ENCODE measurements around the gene CHST14. TPM values are rescaled to one million over a fixed set of nuclear protein-coding genes. Genes with fewer than 3 reads are reported as not detected.

CHST14 gene
- total RNA-seq, 1 experiment from 2014 or later: 14.3 TPM

DNA sequence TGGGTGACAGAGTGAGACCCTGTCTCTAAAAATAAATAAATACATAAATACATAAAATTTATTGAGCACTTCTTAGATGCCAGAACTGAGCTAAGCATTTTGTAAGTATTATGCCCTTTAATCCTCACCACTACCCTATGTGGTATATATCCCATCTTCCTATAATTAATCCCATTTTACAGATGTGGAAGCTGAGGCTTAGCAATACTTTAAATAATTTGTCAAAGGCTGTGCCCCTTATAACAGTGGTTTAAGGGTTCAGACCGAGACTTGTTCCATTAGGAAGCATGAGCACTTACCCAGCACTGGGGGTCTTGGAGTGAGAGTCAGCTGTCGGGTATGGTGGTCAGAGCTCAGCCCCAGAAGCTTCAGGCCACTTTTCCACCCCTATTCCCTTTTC is 7.5 kb upstream of the CHST14 start:
- Histone ChIP-seq H3K4me1 (ENCODE audit: insufficient read depth, low read length, poor library complexity, severe bottlenecking) (no peaks in the 10 kb centered on the region), H3K36me3 (ENCODE audit: insufficient read depth, low read length, poor library complexity, severe bottlenecking) (peaks cover 35% of the 10 kb centered on the region), H3K4me3 (ENCODE audit: low read depth, low read length, poor library complexity, severe bottlenecking) (no peak overlapping the region), H3K9me3 (ENCODE audit: low read depth, low read length, poor library complexity, severe bottlenecking) (no peaks in the 10 kb centered on the region), H3K27me3 (replicated peaks; ENCODE audit: insufficient read depth, low read depth, low read length, poor library complexity) (no peaks in the 10 kb centered on the region), H3K27ac (ENCODE audit: low read depth, low read length, poor library complexity, severe bottlenecking) (no peak overlapping the region)
- intact Hi-C loops (cut with micrococcal nuclease; ENCODE audit: unreplicated experiment): no loop called here
- DNase-seq (ENCODE audit: low spot score): no peak
- POLR2A ChIA-PET (ENCODE audit: low non-redundant PET): no interaction called here
- no TSS peak for BruUV-seq (replicated peaks)
- TF ChIP-seq, protein P1, sequence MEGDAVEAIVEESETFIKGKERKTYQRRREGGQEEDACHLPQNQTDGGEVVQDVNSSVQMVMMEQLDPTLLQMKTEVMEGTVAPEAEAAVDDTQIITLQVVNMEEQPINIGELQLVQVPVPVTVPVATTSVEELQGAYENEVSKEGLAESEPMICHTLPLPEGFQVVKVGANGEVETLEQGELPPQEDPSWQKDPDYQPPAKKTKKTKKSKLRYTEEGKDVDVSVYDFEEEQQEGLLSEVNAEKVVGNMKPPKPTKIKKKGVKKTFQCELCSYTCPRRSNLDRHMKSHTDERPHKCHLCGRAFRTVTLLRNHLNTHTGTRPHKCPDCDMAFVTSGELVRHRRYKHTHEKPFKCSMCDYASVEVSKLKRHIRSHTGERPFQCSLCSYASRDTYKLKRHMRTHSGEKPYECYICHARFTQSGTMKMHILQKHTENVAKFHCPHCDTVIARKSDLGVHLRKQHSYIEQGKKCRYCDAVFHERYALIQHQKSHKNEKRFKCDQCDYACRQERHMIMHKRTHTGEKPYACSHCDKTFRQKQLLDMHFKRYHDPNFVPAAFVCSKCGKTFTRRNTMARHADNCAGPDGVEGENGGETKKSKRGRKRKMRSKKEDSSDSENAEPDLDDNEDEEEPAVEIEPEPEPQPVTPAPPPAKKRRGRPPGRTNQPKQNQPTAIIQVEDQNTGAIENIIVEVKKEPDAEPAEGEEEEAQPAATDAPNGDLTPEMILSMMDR (conservative IDR thresholded peaks at IDR 0.05; ENCODE audit: low read depth, low read length): no peak
- no peak for TF ChIP-seq EZH2 (IDR thresholded peaks at IDR 0.05; ENCODE audit: borderline replicate concordance, low read depth, low read length, poor library complexity, severe bottlenecking)
- CTCF ChIA-PET: no interaction called here

DNA sequence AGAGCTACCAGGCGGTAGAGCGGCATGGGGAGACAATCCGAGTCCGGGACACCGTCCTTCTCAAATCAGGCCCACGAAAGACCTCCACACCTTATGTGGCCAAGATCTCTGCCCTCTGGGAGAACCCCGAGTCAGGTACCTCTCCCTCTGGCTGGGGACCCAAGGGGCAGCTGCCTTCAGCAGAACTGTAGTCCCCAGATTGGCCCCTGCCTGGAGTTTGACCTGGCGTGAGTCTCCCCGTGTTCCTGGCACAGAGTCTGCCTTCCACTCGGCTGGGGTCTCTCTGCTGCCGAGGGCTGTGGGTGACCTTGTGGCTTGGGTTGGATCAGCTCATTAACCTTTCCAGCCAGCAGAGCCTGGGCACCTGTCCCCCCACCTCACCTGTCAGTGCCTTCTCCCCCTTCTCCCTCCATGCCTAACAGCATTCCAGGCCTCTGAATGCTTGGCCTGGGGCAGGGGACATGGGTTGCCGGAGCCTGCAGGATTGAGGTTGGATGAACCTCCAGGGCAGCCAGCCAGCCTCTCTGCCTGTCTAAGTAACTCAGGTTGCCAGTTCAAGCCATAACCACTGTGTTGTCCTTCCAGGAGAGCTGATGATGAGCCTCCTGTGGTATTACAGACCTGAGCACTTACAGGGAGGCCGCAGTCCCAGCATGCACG is 6.8 kb upstream of the CHST14 start:
- Histone ChIP-seq H3K4me1 (ENCODE audit: insufficient read depth, low read length, poor library complexity, severe bottlenecking) (no peaks in the 10 kb centered on the region), H3K9me3 (ENCODE audit: low read depth, low read length, poor library complexity, severe bottlenecking) (no peaks in the 10 kb centered on the region), H3K36me3 (ENCODE audit: insufficient read depth, low read length, poor library complexity, severe bottlenecking) (peaks cover 32% of the 10 kb centered on the region), H3K27ac (ENCODE audit: low read depth, low read length, poor library complexity, severe bottlenecking) (no peak overlapping the region), H3K4me3 (ENCODE audit: low read depth, low read length, poor library complexity, severe bottlenecking) (no peak overlapping the region), H3K27me3 (replicated peaks; ENCODE audit: insufficient read depth, low read depth, low read length, poor library complexity) (no peaks in the 10 kb centered on the region)
- no TSS peak for BruUV-seq (replicated peaks)
- CTCF ChIA-PET: no interaction called here
- DNase-seq (ENCODE audit: low spot score): no peak
- intact Hi-C loops (cut with micrococcal nuclease; ENCODE audit: unreplicated experiment): no loop called here
- no peak for TF ChIP-seq EZH2 (IDR thresholded peaks at IDR 0.05; ENCODE audit: borderline replicate concordance, low read depth, low read length, poor library complexity, severe bottlenecking)
- TF ChIP-seq, protein P1 (conservative IDR thresholded peaks at IDR 0.05; ENCODE audit: low read depth, low read length): no peak
- POLR2A ChIA-PET (ENCODE audit: low non-redundant PET): no interaction called here

DNA sequence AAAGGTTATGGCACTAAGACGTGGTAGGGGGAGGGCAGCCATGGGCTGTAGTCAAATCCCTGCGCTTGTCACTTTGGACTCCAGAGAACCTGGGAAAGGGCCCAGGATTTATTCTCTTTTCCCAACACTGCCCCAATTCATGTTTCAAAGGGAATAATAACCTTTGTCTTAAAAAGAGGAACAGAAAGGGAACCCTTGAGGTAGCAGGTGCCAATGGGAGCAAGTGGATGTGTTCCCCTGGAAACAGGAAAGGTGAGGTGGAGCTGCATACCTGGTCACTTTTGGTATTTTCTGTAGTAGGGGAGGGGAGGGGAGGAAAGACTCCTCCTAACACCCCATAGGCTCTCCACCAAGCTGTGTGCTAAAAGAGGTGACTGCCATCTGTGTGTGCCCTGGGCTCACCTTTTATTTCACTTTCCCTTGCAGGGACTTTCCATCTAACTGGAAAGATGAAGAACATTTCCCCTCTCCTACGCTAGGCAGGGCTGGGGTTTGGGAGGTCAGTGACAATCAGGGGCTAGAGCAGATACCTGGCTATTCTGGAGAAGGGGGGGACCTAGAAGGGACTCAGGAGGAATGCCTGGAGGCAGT is 6.1 kb upstream of the CHST14 start:
- ChIA-PET POLR2A (ENCODE audit: low non-redundant PET) (no interaction called here), CTCF (no interaction called here)
- Histone ChIP-seq H3K4me3 (ENCODE audit: low read depth, low read length, poor library complexity, severe bottlenecking) (no peak overlapping the region), H3K27ac (ENCODE audit: low read depth, low read length, poor library complexity, severe bottlenecking) (no peak overlapping the region), H3K4me1 (ENCODE audit: insufficient read depth, low read length, poor library complexity, severe bottlenecking) (no peaks in the 10 kb centered on the region), H3K9me3 (ENCODE audit: low read depth, low read length, poor library complexity, severe bottlenecking) (no peaks in the 10 kb centered on the region), H3K27me3 (replicated peaks; ENCODE audit: insufficient read depth, low read depth, low read length, poor library complexity) (no peaks in the 10 kb centered on the region), H3K36me3 (ENCODE audit: insufficient read depth, low read length, poor library complexity, severe bottlenecking) (peaks cover 32% of the 10 kb centered on the region)
- no peak for DNase-seq (ENCODE audit: low spot score)
- TF ChIP-seq, protein P1 (conservative IDR thresholded peaks at IDR 0.05; ENCODE audit: low read depth, low read length): no peak
- intact Hi-C loops (cut with micrococcal nuclease; ENCODE audit: unreplicated experiment): no loop called here
- no TSS peak for BruUV-seq (replicated peaks)
